ENCODE data around the gene SCRT2.
"Not testable (repeated sequence)": the region's sequence is repeated elsewhere in the genome, so short reads cannot be mapped to it uniquely, and the experiment has no call there.

Gene SCRT2

GRCh38 chr20:675453-676314, at the start of gene SCRT2:
TSS of gene SCRT2 (minus strand) at chr20:675802. CDS start at chr20:675601, 201 bp downstream.
- peak; percentile 53 for DNase-seq (ENCODE audit: low spot score)

GRCh38 chr20:724797-725196, 49.2 kb upstream of the SCRT2 start:
- DNase-seq (ENCODE audit: low spot score), result not testable (repeated sequence)

- DNase-seq (ENCODE audit: low spot score), result no peak
These were observed 48.2 kb upstream of the SCRT2 start for GRCh38 chr20:723756-724155.

- DNase-seq (ENCODE audit: low spot score), result no peak
These were observed 47.4 kb upstream of the SCRT2 start for GRCh38 chr20:722822-723644.

GRCh38 chr20:721876-722275, 46.3 kb upstream of the SCRT2 start:
- DNase-seq (ENCODE audit: low spot score), result no peak

- DNase-seq (ENCODE audit: low spot score), result no peak
These were observed 44.2 kb upstream of the SCRT2 start for GRCh38 chr20:719816-720215.

DNA sequence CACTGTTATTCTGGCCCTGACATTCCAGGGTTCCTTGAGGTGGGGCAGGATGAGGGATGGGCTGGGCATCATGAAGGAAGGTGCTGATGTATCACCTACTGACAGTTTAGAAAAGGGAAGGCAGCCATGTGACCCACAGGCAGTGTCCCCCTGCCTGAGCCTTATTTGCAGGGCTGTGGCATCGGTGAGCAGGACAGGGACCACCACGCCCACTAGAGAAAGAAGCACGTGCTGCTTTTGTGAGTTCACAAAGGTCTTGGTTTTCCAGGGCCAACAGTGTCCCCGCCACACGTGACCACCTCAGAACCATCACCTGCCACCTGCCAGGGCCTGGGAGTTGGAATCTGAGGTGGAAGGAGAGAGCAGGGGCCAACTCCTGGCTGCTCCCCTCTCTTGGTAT, 43.5 kb upstream of the SCRT2 start:
- DNase-seq (ENCODE audit: low spot score), result no peak

GRCh38 chr20:717832-718231, 42.2 kb upstream of the SCRT2 start:
- no peak for DNase-seq (ENCODE audit: low spot score)

DNA sequence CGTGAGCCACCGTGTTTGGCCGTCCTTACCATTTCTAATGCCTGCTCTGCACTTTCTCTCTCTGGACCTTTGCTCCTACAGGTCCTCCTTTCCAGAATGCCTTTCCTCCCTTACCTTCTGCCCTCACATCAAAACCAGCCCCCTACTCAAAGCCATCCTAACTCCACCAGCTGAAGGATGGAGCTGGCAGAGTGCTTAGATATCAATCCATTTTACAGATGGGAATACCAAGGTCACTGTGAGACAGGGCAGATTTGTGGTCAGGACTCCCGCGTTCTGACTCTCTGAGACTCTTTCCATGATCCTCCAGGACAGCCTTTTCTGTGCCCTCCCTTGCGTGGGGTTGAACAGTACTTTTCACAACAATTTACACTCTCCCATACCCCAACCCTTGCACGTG, 41.7 kb upstream of the SCRT2 start:
- no peak for DNase-seq (ENCODE audit: low spot score)

DNA sequence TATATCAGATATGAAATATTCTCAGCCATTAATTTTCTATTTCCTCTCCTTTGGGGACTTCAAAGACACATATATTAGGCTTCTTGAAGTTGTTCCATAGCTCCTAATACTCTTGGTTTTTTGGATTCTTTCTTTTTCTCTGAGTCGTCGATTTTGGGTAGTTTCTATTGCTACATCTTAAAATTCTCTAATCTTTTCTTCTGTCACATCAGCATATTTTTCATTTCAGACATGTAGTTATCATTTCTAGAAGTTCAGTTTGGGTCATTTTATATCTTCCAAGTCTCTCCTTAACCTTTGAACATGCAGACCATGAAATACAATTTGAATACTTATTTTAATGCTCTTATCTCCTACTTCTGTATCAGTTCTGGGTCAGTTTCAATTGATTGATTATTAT, 38.9 kb upstream of the SCRT2 start:
- DNase-seq (ENCODE audit: low spot score), result no peak

- no peak for DNase-seq (ENCODE audit: low spot score)
These were observed 36.0 kb upstream of the SCRT2 start for GRCh38 chr20:711576-711975.

GRCh38 chr20:710780-711450, 35.3 kb upstream of the SCRT2 start:
- no peak for DNase-seq (ENCODE audit: low spot score)

DNA sequence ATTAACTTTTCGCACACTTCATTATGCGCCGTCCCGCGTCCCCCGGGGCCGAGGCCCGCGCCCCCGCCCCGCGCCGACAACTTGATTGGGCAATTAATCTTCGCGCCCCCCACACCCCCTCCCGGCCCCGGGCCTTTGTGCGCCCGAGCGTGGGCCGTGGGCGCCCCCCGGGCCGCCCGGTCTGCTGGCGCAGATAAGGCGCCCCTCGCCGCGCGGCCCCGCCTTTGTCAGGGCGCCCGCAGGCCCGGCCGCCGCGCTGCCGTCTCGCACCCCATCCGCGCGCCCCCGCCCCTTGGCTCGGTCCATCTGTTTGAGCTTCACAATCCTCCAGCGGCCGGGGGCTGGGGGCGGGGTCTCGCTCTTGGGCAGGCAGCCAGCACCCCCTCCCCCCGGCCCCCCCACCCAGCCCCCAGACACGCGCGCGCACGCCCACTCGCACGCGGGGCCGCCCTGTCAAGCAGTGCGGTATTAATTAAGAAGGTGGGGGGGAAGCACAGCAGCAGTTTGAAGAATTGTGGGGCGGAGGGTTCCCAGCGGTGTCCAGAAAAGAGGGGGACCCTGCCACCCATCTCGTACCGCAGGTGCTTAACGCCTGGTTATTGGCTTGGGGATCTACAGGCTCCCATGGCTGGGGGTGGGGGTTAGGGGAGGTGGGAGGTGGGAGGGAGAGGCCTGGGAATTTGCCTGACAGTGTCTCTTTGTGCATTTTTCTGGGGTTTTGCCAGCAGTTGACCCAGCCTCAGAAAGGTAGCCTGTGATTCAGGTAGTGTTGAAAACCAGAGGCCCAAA, 34.6 kb upstream of the SCRT2 start:
- DNase-seq (ENCODE audit: low spot score), result no peak

GRCh38 chr20:709423-709822, 33.8 kb upstream of the SCRT2 start:
- peak; percentile 68 for DNase-seq (ENCODE audit: low spot score)

GRCh38 chr20:708956-709355, 33.4 kb upstream of the SCRT2 start:
- no peak for DNase-seq (ENCODE audit: low spot score)

DNA sequence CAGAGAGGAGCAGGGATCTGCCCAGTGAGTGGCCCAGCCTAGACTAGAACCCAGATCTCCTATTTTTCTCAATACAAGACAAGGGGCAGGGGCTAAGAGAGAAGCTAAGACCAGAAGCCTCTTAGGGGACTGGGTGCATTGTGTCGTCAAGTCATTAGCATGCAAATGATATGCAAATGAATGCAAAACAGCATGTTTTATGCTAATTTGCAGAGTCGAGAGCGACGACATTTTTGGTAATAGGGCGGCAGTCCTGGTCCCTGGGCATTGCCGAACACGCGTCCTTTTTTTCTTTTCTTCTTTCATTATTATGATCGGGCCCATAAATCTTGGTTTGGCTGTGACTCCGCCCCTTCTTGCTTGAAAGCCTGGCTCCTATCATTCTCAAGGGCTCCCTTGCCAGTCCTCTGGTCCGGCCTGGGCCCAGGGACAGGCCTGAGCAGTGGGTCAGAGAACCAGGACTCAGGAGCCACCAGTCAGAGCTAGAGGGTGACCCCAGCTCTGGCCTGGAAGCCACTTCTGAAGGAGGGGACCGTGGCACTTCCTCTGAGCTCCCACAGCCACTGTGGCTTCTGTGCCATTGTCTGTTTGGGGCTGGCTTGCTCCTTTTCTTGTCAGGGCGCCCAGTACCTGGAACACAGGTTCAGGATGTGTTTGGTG, 32.0 kb upstream of the SCRT2 start:
- DNase-seq (ENCODE audit: low spot score), result no peak

DNA sequence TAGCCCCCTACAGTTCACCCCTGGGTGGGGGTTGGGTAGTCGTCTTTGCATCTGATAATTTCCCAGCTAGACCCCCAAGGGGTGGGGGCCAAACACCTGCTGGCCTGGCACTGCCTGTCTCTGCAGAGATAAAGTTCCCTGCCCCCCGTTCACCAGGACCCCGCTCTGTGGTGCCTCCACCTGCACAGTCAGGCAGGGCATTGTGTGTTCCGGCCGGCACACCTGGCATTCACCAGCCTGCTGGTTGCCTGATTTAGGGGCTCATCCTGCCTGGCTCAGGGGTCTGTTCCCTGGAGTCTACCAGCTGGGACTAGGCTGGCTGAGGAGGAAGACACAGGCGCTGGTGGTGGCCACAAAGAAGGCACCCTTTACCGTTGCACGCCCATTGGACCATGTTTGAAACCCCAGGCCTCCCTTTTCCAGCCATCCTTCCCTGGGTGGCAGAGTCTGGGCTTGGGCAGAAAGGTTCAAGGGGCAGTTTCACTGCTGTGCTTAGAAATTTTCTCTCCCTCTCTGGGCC, 30.8 kb upstream of the SCRT2 start:
- DNase-seq (ENCODE audit: low spot score), result no peak

- no peak for DNase-seq (ENCODE audit: low spot score)
These were observed 29.1 kb upstream of the SCRT2 start for GRCh38 chr20:704726-705125.

DNA sequence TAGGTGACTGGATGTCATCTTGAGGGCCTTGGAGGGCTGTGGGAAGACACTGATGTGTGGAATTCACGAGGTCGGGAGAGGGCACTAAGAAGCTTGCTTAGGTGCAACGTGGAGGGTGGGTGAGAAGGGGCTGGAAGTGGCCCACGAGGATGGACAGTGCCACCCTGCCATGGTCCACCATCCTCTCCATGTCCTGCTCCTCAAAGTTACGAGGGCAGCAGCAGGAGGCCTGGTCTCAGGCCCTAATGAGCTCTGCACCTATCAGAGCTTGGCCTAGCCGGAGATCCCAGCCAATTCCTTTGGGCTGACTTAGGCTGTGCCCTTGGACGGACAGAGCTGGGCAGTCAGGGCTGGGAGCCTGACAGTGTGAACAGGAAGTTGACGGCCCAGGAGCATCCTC, 27.8 kb upstream of the SCRT2 start:
- DNase-seq (ENCODE audit: low spot score), result no peak

DNA sequence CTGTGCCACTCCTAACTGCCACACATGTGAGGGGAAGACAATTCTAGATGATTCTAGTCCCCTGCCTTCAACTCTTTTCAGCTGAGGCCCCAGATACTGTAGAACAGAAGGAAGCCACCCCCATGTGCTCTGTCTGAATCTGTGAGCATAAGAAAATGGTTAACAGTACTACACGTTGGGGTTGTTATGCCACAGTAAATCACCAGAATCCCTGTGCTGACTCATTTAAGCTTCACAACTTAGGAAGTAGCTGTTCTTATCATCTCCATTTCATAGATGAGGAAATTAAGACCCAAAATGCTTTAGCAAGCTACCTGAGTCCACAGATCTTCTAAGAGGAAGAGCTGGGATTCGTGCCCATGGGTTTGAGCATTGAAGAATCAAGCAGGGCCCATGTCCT, 27.4 kb upstream of the SCRT2 start:
- DNase-seq (ENCODE audit: low spot score), result no peak
